AG09319 (cell line): ENCODE data around the gene EHBP1L1.
A peak's percentile ranks its signal among the peaks of the same experiment; 100 is the strongest.

Experiments used
- DNase-seq: peaks from one replicate; pipeline ENCODE4 v3.0.0-alpha.2; 2010; ENCODE audit warnings: low read depth; ENCODE audit errors: extremely low read depth
- TF ChIP-seq, protein P1 (sequence below): IDR thresholded peaks from 2 replicates; pipeline ENCODE4 v1.5.1; 2011; ENCODE audit warnings: low read depth, mild to moderate bottlenecking, inconsistent platforms, low read length, moderate library complexity

Gene EHBP1L1

DNA sequence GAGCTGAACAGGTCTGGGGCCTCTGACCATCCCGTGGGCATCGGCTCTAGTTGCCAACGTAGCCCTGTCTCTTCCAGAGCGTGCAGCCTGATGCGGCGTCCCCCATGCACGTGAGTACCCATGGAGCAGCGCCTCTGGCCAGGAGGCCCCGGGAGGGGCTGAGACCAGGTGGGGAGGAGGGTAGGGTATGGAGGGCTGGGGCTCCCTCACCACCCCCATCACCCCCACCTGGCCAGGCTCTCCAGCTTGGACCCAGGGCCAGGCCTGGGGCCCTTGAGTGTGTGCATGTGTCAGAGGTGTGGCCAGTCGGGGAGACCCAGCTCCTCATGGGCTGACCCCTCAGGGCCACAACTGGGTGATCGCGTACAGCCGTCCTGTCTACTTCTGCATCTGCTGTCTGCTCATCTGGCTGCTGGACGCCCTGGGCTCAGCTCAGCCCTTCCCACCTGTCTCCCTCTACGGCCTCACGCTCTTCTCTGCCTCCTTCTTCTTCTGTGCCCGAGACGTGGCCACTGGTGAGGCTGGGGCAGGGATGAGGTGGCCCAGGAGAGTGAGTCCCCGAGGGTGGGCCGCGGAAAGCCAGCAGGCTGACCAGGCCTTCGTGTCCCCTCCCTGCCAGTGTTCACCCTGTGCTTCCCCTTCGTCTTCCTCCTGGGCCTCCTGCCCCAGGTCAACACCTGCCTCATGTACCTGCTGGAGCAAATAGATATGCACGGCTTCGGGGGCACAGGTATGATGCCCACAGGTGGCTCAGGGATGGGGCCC is 48.2 kb downstream of the EHBP1L1 start:
- DNase-seq = no peak
- TF ChIP-seq, protein P1, sequence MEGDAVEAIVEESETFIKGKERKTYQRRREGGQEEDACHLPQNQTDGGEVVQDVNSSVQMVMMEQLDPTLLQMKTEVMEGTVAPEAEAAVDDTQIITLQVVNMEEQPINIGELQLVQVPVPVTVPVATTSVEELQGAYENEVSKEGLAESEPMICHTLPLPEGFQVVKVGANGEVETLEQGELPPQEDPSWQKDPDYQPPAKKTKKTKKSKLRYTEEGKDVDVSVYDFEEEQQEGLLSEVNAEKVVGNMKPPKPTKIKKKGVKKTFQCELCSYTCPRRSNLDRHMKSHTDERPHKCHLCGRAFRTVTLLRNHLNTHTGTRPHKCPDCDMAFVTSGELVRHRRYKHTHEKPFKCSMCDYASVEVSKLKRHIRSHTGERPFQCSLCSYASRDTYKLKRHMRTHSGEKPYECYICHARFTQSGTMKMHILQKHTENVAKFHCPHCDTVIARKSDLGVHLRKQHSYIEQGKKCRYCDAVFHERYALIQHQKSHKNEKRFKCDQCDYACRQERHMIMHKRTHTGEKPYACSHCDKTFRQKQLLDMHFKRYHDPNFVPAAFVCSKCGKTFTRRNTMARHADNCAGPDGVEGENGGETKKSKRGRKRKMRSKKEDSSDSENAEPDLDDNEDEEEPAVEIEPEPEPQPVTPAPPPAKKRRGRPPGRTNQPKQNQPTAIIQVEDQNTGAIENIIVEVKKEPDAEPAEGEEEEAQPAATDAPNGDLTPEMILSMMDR = no peak

- TF ChIP-seq, protein P1 = no peak
- DNase-seq = no peak
These were observed 49.2 kb downstream of the EHBP1L1 start for GRCh38 chr11:65624931-65625627.

- DNase-seq = no peak
These were observed 49.9 kb downstream of the EHBP1L1 start for GRCh38 chr11:65625628-65626342.

DNA sequence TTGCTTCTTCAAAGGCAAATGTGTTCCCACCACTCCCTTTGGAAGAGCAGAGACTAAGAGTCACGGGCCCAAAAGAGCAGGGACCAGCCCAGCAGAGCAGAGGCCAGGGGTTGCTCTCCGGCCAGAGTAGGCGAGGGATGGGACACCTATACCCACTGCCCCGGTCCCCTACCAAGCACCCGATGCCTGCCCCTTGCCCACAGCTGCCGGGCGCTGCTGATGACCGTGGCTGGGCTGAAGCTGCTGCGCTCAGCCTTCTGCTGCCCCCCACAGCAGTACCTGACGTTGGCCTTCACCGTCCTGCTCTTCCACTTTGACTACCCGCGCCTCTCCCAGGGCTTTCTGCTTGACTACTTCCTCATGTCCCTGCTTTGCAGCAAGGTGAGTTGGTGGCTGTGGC is 51.3 kb downstream of the EHBP1L1 start:
- TF ChIP-seq, protein P1 = no peak
- no peak for DNase-seq

More at GRCh38 chr11:65625628-65626342, 49.9 kb downstream of the EHBP1L1 start:
- TF ChIP-seq, protein P1 = peak; percentile 50

GRCh38 chr11:65629579-65629978 is 53.7 kb downstream of the EHBP1L1 start:
- TF ChIP-seq, protein P1 = no peak
- DNase-seq = no peak

DNA sequence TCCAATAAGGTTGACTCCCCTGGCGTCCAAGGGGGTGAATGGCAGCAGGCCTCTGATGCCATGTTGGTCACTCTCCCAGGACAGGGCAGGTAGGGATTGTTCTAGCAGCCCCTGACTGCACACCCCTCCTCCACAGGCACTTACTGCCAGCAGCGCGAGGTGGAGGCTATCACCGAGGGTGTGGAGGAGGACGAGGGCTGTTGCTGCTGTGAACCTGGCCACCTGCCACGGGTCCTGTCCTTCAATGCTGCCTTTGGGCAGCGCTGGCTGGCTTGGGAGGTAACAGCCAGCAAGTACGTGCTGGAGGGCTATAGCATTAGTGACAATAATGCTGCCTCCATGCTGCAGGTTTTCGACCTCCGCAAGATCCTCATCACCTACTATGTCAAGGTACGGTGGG is 54.4 kb downstream of the EHBP1L1 start:
- TF ChIP-seq, protein P1 = no peak
- DNase-seq = no peak
